Thoracic aorta (tissue), 2 donors: ENCODE measurements around the gene TMEM14B. TPM values are rescaled to one million over a fixed set of nuclear protein-coding genes. Genes with fewer than 3 reads are reported as not detected.
"Not testable (repeated sequence)": the region's sequence is repeated elsewhere in the genome, so short reads cannot be mapped to it uniquely, and the experiment has no call there.

Source experiments
- ATAC-seq: fragments of 150-250 bp; one replicate; pipeline ENCODE4 v1.8.0; 2017; ENCODE audit warnings: low read depth; ENCODE audit not compliant: insufficient number of reproducible peaks, low FRiP score
- DNase-seq: peaks from one replicate; pipeline ENCODE4 v3.0.0-alpha.2; 2020; ENCODE audit warnings: low spot score
- H3K27ac ChIP-seq, 2 donors: fragments of 200-600 bp; sonication (generic); 1 replicate in 1 of 2; 2 replicates in 1 of 2; pipeline ENCODE4 v1.5.1; 2016; ENCODE audit warnings: mild to moderate bottlenecking in 2 of 2, moderate library complexity in 2 of 2
- H3K27me3 ChIP-seq: fragments of 200-600 bp; sonication (generic); replicated peaks from 2 replicates; pipeline ENCODE4 v1.6.0; 2016; ENCODE audit warnings: mild to moderate bottlenecking; ENCODE audit not compliant: insufficient read depth
- H3K36me3 ChIP-seq: fragments of 200-600 bp; sonication (generic); one replicate; pipeline ENCODE4 v1.5.1; 2016
- H3K4me1 ChIP-seq, 2 donors: fragments of 200-600 bp; sonication (generic); 1 replicate in 1 of 2; 2 replicates in 1 of 2; pipeline versions ENCODE4 v1.5.1 to v1.6.0; 2016; ENCODE audit warnings: low read depth in 2 of 2, mild to moderate bottlenecking in 1 of 2; ENCODE audit not compliant: control insufficient read depth in 1 of 2
- H3K4me3 ChIP-seq: fragments of 200-600 bp; sonication (generic); 2 replicates; pipeline ENCODE4 v1.5.1; 2016; ENCODE audit warnings: mild to moderate bottlenecking
- H3K9me3 ChIP-seq: fragments of 200-600 bp; sonication (generic); 2 replicates; pipeline ENCODE4 v1.5.1; 2016
- total RNA-seq, 2 donors: library from RNA; depleted of rRNA; stranded (reverse); fragments of >200 nt; gene quantifications; one replicate each; pipeline versions ENCODE4 v1.1.0 to v1.2.3, GENCODE V29; 2016
- TF ChIP-seq, protein P1 (sequence below): fragments of 200-600 bp; sonication (generic); IDR thresholded peaks from one replicate; pipeline ENCODE4 v1.5.1; 2019; ENCODE audit warnings: antibody characterized with exemption

TMEM14B gene
- total RNA-seq, 2 donors from 2014 or later = 63.4 to 80.7 TPM

DNA sequence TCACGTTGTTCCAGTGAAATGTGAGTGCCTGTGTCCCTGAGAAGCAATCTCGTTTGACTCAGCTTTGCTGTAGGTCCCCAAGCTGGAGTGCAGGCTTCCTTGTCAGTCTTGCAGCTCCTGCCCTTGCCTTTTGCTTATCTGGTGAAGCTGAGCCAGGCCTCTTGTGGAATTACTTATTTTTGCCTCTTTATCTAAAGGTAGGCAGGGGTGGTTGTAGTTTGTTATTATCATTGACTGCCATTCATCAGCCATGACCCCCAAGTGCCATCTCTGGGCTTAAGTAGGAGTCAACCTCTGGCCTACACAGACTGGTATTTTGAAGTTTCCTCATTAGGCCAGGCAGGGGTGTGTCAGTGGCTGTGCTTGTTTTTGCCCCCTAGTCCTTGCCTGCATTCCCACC lies 2.1 kb downstream of the TMEM14B start:
- DNase-seq (no peak), ATAC-seq (no peak)
- TF ChIP-seq, protein P1, sequence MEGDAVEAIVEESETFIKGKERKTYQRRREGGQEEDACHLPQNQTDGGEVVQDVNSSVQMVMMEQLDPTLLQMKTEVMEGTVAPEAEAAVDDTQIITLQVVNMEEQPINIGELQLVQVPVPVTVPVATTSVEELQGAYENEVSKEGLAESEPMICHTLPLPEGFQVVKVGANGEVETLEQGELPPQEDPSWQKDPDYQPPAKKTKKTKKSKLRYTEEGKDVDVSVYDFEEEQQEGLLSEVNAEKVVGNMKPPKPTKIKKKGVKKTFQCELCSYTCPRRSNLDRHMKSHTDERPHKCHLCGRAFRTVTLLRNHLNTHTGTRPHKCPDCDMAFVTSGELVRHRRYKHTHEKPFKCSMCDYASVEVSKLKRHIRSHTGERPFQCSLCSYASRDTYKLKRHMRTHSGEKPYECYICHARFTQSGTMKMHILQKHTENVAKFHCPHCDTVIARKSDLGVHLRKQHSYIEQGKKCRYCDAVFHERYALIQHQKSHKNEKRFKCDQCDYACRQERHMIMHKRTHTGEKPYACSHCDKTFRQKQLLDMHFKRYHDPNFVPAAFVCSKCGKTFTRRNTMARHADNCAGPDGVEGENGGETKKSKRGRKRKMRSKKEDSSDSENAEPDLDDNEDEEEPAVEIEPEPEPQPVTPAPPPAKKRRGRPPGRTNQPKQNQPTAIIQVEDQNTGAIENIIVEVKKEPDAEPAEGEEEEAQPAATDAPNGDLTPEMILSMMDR = no peak
- Histone ChIP-seq H3K36me3 (peaks cover 8% of the 10 kb centered on the region), H3K9me3 (no peaks in the 10 kb centered on the region), H3K4me3 (no peak overlapping the region), H3K4me1 (peaks cover 25 to 27% of the 10 kb centered on the region in 2 donors), H3K27me3 (no peaks in the 10 kb centered on the region), H3K27ac (no peak overlapping the region)

DNA sequence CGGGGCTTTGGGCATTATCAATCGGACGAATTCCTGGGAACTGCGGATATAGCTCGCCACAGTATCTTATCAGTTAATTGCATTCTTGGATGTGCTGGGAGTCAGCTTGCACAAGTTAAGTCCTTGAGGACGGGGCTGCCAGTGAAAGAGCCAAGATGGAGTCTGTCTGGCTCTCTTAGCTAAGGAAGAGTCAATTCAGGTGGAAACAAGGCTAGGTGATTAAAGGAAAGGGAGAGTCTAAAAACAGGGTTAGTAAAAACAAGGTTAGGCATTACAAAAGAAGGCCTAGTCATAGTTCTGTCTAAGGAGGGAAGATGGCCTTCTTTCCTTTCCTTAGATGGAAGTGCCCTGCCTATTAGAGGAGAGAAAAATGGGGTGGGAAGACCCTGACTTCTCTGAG lies 3.0 kb downstream of the TMEM14B start:
- not testable (repeated sequence) for H3K9me3 ChIP-seq, H3K4me3 ChIP-seq, H3K36me3 ChIP-seq, DNase-seq, H3K27me3 ChIP-seq, ATAC-seq, H3K27ac ChIP-seq
- peaks cover 25 to 27% of the 10 kb centered on the region in 2 donors for H3K4me1 ChIP-seq

DNA sequence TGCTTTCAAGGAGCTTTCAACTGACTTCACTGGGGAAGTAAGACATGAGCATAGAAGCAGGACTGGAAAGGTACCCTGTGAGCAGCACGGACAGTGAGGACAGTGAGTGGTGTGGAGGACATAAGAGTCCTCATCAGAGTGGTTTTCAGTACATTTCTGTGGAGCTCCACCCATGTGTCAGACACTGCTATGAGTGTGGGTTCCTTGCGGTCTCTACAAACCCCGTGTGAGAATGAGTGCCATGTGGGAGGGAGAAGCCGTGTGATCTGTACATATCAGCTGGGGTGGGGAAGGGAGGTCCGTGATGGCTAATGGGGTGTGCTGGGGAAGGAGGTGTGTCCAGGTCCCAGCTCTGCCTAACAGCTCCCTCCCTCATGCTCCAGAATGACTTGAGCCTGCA lies 4.2 kb downstream of the TMEM14B start:
- H3K9me3 ChIP-seq, DNase-seq, H3K36me3 ChIP-seq, H3K27me3 ChIP-seq, H3K4me3 ChIP-seq, H3K27ac ChIP-seq, ATAC-seq: not testable (repeated sequence)
- H3K4me1 ChIP-seq = peaks cover 24 to 27% of the 10 kb centered on the region in 2 donors

DNA sequence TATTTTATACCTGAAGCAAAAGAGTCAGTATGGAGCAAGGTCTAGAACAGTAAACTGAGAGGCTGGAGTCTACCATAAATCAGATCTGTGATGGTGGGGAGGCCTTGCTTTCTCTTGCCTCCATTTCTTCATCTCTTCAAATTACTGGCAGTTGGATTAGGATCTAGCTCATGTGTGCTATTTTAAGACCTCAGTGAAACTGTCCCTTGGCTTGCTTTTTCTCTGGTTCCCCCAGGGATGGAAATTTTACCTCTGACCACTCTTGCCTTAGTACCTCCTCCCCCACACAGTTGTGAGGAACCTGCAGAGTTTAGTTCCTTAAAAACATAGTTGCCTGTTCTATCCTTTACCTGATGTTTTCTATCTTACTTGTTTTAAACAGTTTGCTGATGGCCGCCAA lies 8.5 kb downstream of the TMEM14B start:
- no peak for DNase-seq
- TF ChIP-seq, protein P1 = no peak
- no peak for ATAC-seq
- H3K36me3 ChIP-seq = peaks cover 8% of the 10 kb centered on the region
- no peaks in the 10 kb centered on the region for H3K27me3 ChIP-seq
- no peaks in the 10 kb centered on the region for H3K9me3 ChIP-seq
- H3K4me1 ChIP-seq = peaks cover 0 to 6% of the 10 kb centered on the region in 2 donors
- no peak overlapping the region for H3K27ac ChIP-seq
- no peak overlapping the region for H3K4me3 ChIP-seq

DNA sequence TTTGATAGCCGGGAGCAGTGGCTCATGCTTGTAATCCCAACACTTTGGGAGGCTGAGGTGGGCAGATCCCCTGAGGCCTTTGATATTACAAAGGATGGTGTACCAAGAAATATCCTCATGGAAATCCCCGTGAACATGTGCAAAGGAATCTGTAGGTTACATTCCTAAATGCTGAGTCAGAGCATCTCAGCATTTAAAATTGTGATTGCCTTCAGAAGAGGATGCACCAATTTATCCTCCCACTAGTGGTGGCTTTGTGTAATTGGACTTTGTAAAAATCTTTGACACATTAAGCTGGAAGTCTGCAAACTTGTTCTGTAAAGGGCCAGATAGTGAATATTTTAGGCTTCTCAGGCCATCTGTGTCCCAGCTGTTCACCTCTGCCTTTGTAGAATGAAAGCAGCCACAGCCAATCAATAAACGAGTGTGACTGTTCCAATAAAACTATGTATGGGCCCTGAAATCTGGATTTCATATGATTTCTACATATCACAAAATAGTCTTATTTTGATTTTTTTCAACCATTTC lies 11.8 kb downstream of the TMEM14B start:
- H3K27ac ChIP-seq = no peak overlapping the region
- H3K36me3 ChIP-seq = no peaks in the 10 kb centered on the region
- H3K27me3 ChIP-seq = no peaks in the 10 kb centered on the region
- H3K4me1 ChIP-seq = peaks cover 0 to 6% of the 10 kb centered on the region in 2 donors
- no peak overlapping the region for H3K4me3 ChIP-seq
- DNase-seq (no peak), ATAC-seq (no peak)
- H3K9me3 ChIP-seq = no peaks in the 10 kb centered on the region
- TF ChIP-seq, protein P1 = peak; percentile 50

DNA sequence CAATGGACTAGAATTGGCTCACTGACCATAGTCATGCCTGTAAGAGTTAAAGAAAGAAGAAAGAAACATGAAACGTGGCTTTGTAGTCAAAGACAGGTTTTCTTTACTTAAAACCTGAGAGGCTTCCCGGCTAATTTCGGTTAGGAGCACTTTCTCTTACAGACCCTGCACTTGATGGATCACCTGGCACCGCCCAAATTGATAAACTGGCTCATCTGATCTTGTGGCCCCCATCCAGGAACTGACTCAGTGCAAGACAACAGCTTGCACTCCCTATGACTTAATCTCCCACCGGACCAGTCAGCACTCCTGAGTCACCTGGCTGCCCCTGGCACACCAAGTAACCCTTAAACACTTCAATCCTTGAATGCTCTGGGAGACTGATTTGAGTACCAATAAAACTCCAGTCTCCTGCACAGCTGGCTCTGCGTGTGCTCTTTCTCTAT lies 12.3 kb downstream of the TMEM14B start:
- ATAC-seq = no peak
- TF ChIP-seq, protein P1 = no peak
- H3K27ac ChIP-seq = no peak overlapping the region

More for the DNA sequence above, 12.3 kb downstream of the TMEM14B start:
- Histone ChIP-seq H3K4me1 (peaks cover 0 to 6% of the 10 kb centered on the region in 2 donors), H3K36me3 (no peaks in the 10 kb centered on the region), H3K9me3 (no peaks in the 10 kb centered on the region), H3K4me3 (no peak overlapping the region), H3K27me3 (no peaks in the 10 kb centered on the region)
- no peak for DNase-seq
